ENCODE measurements around the gene PROSER2. TPM values are rescaled to one million over a fixed set of nuclear protein-coding genes. Genes with fewer than 3 reads are reported as not detected.
A peak's percentile ranks its signal among the peaks of the same experiment; 100 is the strongest.

Gene PROSER2
- total and polyA plus RNA-seq, 2 donors (not counting 3 experiments of a cell fraction or from before 2014, with no cell fraction given), result 5.9 to 22.6 TPM

DNA sequence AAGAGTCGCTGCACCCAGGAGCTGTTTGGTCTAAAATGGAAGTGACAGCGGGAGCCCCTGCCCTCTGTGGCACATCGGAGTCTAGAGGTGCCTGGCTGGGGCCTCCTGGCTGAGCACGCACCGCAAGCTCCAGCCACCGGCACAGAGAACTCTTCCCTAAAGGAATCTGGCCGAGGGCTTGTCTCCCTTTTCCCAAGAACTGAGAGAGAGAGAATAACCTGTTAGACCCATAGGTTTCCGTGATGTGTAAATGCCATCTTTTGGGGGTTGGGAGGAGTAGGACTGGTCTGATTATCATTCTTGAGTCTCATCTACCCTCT, 47.3 kb downstream of the PROSER2 start:
- TF ChIP-seq POLR2AphosphoS5 (IDR thresholded peaks at IDR 0.05; ENCODE audit: insufficient read depth, low read depth, low read length), result no peak
- no peak for TF ChIP-seq JUN (IDR thresholded peaks at IDR 0.05; ENCODE audit: borderline replicate concordance, insufficient read depth, insufficient read length, low read depth)
- no peak for TF ChIP-seq EZH2 (IDR thresholded peaks at IDR 0.05; ENCODE audit: borderline replicate concordance, low read depth, low read length, severe bottlenecking)
- TF ChIP-seq, protein P1, sequence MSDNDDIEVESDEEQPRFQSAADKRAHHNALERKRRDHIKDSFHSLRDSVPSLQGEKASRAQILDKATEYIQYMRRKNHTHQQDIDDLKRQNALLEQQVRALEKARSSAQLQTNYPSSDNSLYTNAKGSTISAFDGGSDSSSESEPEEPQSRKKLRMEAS (IDR thresholded peaks at IDR 0.05; ENCODE audit: insufficient read depth, insufficient read length), result no peak
- Histone ChIP-seq H3K9me3 (replicated peaks; ENCODE audit: control insufficient read depth, insufficient read depth, low read length) (no peaks in the 10 kb centered on the region), H3K4me3 (replicated peaks in 1 of 3; ENCODE audit: insufficient read depth in 1 of 3, low read depth in 1 of 3, low read length in 3 of 3) (no peak overlapping the region), H3K36me3 (ENCODE audit: control insufficient read depth in 2 of 2, extremely low read depth in 1 of 2, insufficient read depth in 2 of 2, low read length in 2 of 2) (peaks cover 0 to 3% of the 10 kb centered on the region in 2 experiments), H3K4me2 (ENCODE audit: insufficient read depth, low read length) (no peak overlapping the region), H3K9me1 (replicated peaks; ENCODE audit: control insufficient read depth, extremely low read depth, insufficient read depth, low read length) (no peaks in the 10 kb centered on the region), H3K79me2 (ENCODE audit: control insufficient read depth, insufficient read depth, low read length) (no peaks in the 10 kb centered on the region), H3K27ac (ENCODE audit: insufficient read depth, low read depth, low read length) (peak overlapping the region; percentile 75), H3K4me1 (ENCODE audit: control insufficient read depth, extremely low read depth, insufficient read depth, low read length) (peaks cover 27% of the 10 kb centered on the region), H3K27me3 (ENCODE audit: control insufficient read depth in 2 of 2, insufficient read depth in 2 of 2, low read length in 2 of 2) (no peaks in the 10 kb centered on the region), H4K20me1 (replicated peaks; ENCODE audit: control insufficient read depth, extremely low read depth, insufficient read depth, low read length) (no peaks in the 10 kb centered on the region), H3K9ac (replicated peaks; ENCODE audit: extremely low read depth, insufficient read depth, low read length) (no peak overlapping the region), H2AFZ (ENCODE audit: low read depth, low read length) (no peak overlapping the region)
- dilution Hi-C loops (cut with MboI; ENCODE audit: extremely low pct_ligation_motif_present, low sequenced_read_pairs), result no loop called here
- ChIA-PET POLR2A (no interaction called here), CTCF (no interaction called here)
- intact Hi-C loops (cut with micrococcal nuclease), result loop anchor here (2.0 to 5.0 kb wide), 2 partner anchors 48 to 73 kb away; partner anchors contain the start of gene PROSER2
- no TSS peak for BruUV-seq (replicated peaks)
- DNase-seq (ENCODE audit: low read depth, low spot score), result no peak
- no peak for FAIRE-seq

DNA sequence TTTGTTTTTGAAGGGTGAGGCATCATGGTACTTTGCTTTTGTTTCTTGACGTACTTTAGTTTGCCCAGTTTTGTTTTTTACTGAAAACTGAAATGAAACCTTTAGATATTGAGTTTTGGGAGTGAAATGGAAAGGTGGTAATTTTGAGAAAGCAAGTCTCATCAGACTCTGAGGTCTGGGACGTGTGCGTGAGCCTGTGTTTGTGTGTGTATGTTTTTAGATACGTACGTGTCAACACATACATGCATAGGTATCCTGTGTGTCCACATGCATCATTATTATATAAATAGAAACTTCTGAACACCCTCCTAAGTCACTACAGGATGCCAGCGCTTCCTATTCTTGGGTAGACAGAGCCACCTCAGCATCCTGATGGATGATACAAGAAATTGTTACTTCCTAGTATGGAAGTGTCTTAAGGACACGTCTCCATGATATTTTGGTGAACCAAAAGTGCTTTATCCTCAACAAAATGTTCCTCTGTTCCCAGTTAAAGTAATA, 47.8 kb downstream of the PROSER2 start:
- Histone ChIP-seq H3K4me3 (replicated peaks in 1 of 3; ENCODE audit: insufficient read depth in 1 of 3, low read depth in 1 of 3, low read length in 3 of 3) (no peak overlapping the region), H3K4me1 (ENCODE audit: control insufficient read depth, extremely low read depth, insufficient read depth, low read length) (peaks cover 29% of the 10 kb centered on the region), H3K9ac (replicated peaks; ENCODE audit: extremely low read depth, insufficient read depth, low read length) (peak overlapping the region; percentile 25), H3K79me2 (ENCODE audit: control insufficient read depth, insufficient read depth, low read length) (no peaks in the 10 kb centered on the region), H2AFZ (ENCODE audit: low read depth, low read length) (no peak overlapping the region), H3K27me3 (ENCODE audit: control insufficient read depth in 2 of 2, insufficient read depth in 2 of 2, low read length in 2 of 2) (no peaks in the 10 kb centered on the region), H3K27ac (ENCODE audit: insufficient read depth, low read depth, low read length) (peak overlapping the region; percentile 75), H3K4me2 (ENCODE audit: insufficient read depth, low read length) (peak overlapping the region; percentile 70), H3K36me3 (ENCODE audit: control insufficient read depth in 2 of 2, extremely low read depth in 1 of 2, insufficient read depth in 2 of 2, low read length in 2 of 2) (peaks cover 0 to 3% of the 10 kb centered on the region in 2 experiments), H3K9me1 (replicated peaks; ENCODE audit: control insufficient read depth, extremely low read depth, insufficient read depth, low read length) (no peaks in the 10 kb centered on the region), H3K9me3 (replicated peaks; ENCODE audit: control insufficient read depth, insufficient read depth, low read length) (no peaks in the 10 kb centered on the region), H4K20me1 (replicated peaks; ENCODE audit: control insufficient read depth, extremely low read depth, insufficient read depth, low read length) (no peaks in the 10 kb centered on the region)
- intact Hi-C loops (cut with micrococcal nuclease) (loop anchor here (2.0 to 5.0 kb wide), 2 partner anchors 48 to 74 kb away; partner anchors contain the start of gene PROSER2), dilution Hi-C loops (cut with MboI; ENCODE audit: extremely low pct_ligation_motif_present, low sequenced_read_pairs) (no loop called here)
- ChIA-PET CTCF (no interaction called here), POLR2A (no interaction called here)
- TF ChIP-seq, protein P2, sequence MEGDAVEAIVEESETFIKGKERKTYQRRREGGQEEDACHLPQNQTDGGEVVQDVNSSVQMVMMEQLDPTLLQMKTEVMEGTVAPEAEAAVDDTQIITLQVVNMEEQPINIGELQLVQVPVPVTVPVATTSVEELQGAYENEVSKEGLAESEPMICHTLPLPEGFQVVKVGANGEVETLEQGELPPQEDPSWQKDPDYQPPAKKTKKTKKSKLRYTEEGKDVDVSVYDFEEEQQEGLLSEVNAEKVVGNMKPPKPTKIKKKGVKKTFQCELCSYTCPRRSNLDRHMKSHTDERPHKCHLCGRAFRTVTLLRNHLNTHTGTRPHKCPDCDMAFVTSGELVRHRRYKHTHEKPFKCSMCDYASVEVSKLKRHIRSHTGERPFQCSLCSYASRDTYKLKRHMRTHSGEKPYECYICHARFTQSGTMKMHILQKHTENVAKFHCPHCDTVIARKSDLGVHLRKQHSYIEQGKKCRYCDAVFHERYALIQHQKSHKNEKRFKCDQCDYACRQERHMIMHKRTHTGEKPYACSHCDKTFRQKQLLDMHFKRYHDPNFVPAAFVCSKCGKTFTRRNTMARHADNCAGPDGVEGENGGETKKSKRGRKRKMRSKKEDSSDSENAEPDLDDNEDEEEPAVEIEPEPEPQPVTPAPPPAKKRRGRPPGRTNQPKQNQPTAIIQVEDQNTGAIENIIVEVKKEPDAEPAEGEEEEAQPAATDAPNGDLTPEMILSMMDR (IDR thresholded peaks at IDR 0.05; ENCODE audit: extremely low read depth in 1 of 2, insufficient read depth in 1 of 2, low read depth in 1 of 2, low read length in 2 of 2), result no peak
- TF ChIP-seq FOS (IDR thresholded peaks at IDR 0.05; ENCODE audit: borderline replicate concordance, insufficient read depth, low read length) (no peak), JUN (IDR thresholded peaks at IDR 0.05; ENCODE audit: borderline replicate concordance, insufficient read depth, insufficient read length, low read depth) (no peak), POLR2AphosphoS5 (IDR thresholded peaks at IDR 0.05; ENCODE audit: insufficient read depth, low read depth, low read length) (no peak), EZH2 (IDR thresholded peaks at IDR 0.05; ENCODE audit: borderline replicate concordance, low read depth, low read length, severe bottlenecking) (no peak), GATA2 (IDR thresholded peaks at IDR 0.05; ENCODE audit: insufficient read depth, insufficient read length, low read depth, low read length) (no peak), POLR2A (IDR thresholded peaks at IDR 0.05; ENCODE audit: low read depth, low read length) (no peak), MYC (IDR thresholded peaks at IDR 0.05; ENCODE audit: low read depth, low read length) (no peak)
- TF ChIP-seq, protein P1 (IDR thresholded peaks at IDR 0.05; ENCODE audit: insufficient read depth, insufficient read length), result no peak
- DNase-seq (ENCODE audit: low read depth, low spot score), result no peak
- no peak for FAIRE-seq
- BruUV-seq (replicated peaks), result no TSS peak
